ENCODE measurements around the gene RXRG.

DNA sequence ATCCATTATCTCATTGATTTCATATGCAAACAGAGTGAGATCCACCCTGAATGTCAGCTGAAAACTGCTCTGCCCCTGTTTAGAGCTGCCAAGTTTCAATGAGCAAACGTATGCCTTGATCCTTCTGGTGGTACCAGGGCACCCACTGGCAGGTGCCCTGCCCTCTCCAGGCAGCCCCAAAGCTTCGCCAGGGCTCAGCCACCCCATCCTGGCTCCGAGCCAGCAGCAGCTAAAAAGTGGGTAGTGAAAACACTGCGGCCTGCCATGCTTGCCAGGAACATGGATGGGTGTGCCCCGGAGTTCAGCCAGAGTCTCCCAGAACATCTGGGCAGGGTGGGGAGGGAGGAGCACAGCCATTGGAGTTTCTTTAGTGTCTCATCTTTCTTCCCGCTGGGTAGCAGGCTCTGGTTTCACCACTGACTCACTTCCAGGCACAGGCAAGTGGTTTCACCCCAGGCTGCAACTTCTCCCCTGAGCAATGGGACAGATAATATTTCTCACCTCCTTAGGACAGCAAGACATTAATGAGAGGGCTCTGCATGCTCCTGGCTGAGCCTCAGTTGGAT is 80.3 kb downstream of the RXRG start:
- TF ChIP-seq CTCF (IDR thresholded peaks at IDR 0.05) (no peak), POLR2AphosphoS5 (IDR thresholded peaks at IDR 0.05) (no peak), POLR2A (IDR thresholded peaks at IDR 0.05) (no peak)
